ENCODE measurements around the gene ZNF487.
"Not testable (repeated sequence)": the region's sequence is repeated elsewhere in the genome, so short reads cannot be mapped to it uniquely, and the experiment has no call there.

The ZNF487 gene

DNA sequence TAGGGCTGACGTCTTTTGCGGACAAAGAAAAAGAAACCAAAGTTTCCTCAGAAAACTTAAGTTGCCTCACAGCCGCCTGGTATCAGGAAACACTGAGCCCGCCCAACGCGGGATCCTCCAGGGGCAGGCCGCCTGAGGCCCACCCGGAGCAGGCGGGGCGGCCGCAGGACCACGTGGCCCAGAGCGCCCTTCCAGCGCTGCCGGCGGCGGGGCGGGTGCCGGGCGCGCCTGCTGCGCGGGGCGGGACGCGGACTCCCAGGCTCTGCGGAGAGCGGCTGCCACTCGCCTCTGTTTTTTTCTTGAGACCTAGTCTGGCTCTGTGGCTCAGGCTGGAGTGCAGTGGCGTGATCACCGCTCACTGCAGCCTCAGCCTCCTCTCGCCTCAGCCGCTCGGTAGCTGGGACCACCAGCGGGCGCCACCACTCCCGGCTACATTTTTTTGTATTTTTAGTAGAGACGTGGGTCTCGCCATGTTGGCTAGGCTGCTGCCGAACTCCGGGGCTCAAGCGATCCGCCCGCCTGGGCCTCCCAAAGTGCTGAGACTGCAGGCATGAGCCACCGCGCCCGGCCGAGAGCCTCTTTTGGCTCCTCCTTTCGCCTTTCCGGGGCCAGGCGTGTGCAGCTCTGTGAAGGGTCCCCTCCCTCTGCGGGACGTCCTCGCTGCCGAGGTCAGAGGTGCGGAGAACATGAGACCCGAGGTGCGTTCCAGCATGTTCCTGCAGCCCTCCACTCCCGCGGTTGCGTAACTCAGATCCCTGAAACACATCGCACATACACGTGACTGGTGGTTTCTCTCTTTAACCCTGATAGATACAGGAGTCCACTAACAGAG lies 16.3 kb upstream of the ZNF487 start:
- no peak for TF ChIP-seq ZFP30 (CRISPR knock-in tag; IDR thresholded peaks at IDR 0.05)
- TF ChIP-seq CSRNP3 (CRISPR knock-in tag; IDR thresholded peaks at IDR 0.05) = no peak
- no peak for TF ChIP-seq OSR1 (CRISPR knock-in tag; IDR thresholded peaks at IDR 0.05)
- no peak for TF ChIP-seq BACH2 (CRISPR knock-in tag; IDR thresholded peaks at IDR 0.05; ENCODE audit: borderline replicate concordance)
- no peak for TF ChIP-seq ESRRG (CRISPR knock-in tag; IDR thresholded peaks at IDR 0.05)
- TF ChIP-seq, protein P1, sequence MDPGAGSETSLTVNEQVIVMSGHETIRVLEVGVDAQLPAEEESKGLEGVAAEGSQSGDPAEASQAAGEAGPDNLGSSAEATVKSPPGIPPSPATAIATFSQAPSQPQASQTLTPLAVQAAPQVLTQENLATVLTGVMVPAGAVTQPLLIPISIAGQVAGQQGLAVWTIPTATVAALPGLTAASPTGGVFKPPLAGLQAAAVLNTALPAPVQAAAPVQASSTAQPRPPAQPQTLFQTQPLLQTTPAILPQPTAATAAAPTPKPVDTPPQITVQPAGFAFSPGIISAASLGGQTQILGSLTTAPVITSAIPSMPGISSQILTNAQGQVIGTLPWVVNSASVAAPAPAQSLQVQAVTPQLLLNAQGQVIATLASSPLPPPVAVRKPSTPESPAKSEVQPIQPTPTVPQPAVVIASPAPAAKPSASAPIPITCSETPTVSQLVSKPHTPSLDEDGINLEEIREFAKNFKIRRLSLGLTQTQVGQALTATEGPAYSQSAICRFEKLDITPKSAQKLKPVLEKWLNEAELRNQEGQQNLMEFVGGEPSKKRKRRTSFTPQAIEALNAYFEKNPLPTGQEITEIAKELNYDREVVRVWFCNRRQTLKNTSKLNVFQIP (CRISPR knock-in tag; IDR thresholded peaks at IDR 0.05; ENCODE audit: borderline replicate concordance, low read depth) = no peak
- TF ChIP-seq SNAI2 (CRISPR knock-in tag; IDR thresholded peaks at IDR 0.05) = no peak
- TF ChIP-seq ZNF70 (CRISPR knock-in tag; IDR thresholded peaks at IDR 0.05) = no peak

GRCh38 chr10:43421201-43421507 lies 15.8 kb upstream of the ZNF487 start:
- no peak for TF ChIP-seq ZFP30 (CRISPR knock-in tag; IDR thresholded peaks at IDR 0.05)
- TF ChIP-seq, protein P2, sequence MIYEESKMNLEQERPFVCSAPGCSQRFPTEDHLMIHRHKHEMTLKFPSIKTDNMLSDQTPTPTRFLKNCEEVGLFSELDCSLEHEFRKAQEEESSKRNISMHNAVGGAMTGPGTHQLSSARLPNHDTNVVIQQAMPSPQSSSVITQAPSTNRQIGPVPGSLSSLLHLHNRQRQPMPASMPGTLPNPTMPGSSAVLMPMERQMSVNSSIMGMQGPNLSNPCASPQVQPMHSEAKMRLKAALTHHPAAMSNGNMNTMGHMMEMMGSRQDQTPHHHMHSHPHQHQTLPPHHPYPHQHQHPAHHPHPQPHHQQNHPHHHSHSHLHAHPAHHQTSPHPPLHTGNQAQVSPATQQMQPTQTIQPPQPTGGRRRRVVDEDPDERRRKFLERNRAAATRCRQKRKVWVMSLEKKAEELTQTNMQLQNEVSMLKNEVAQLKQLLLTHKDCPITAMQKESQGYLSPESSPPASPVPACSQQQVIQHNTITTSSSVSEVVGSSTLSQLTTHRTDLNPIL (CRISPR knock-in tag; IDR thresholded peaks at IDR 0.05; ENCODE audit: low read depth) = no peak
- no peak for TF ChIP-seq ZNF565 (CRISPR knock-in tag; conservative IDR thresholded peaks at IDR 0.05; ENCODE audit: low read depth)
- no peak for TF ChIP-seq CSRNP3 (CRISPR knock-in tag; IDR thresholded peaks at IDR 0.05)
- TF ChIP-seq ZFP3 (CRISPR knock-in tag; IDR thresholded peaks at IDR 0.05) = no peak
- TF ChIP-seq CSDC2 (CRISPR knock-in tag; IDR thresholded peaks at IDR 0.05) = no peak
- no peak for TF ChIP-seq BACH2 (CRISPR knock-in tag; IDR thresholded peaks at IDR 0.05; ENCODE audit: borderline replicate concordance)
- TF ChIP-seq TOX (CRISPR knock-in tag; IDR thresholded peaks at IDR 0.05; ENCODE audit: borderline replicate concordance) = no peak
- TF ChIP-seq ZNF70 (CRISPR knock-in tag; IDR thresholded peaks at IDR 0.05) = no peak
- TF ChIP-seq RARB (CRISPR knock-in tag; IDR thresholded peaks at IDR 0.05) = no peak
- no peak for TF ChIP-seq GLIS3 (CRISPR knock-in tag; IDR thresholded peaks at IDR 0.05)
- TF ChIP-seq OSR1 (CRISPR knock-in tag; IDR thresholded peaks at IDR 0.05) = no peak
- no peak for ATAC-seq

More for the DNA sequence above, 16.3 kb upstream of the ZNF487 start:
- peak; percentile 94 for ATAC-seq

DNA sequence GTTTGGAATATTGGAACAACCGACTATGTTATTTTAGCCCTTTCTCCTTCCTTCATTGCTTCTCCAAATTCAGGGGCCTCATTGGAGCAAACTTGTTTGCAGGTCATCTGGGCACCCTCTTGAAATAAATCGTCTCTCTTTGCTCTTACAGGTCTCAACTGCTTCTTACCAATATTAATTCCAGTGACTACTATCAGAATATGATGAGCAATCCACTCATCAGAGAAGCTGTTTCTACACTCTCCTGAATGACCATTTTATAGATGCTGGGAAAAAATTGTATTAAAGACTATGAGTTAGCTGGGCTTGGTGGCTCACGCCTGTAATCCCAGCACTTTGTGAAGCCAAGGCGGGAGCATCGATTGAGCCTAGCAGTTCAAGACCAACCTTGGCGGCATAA lies 15.4 kb upstream of the ZNF487 start:
- ATAC-seq = no peak
- TF ChIP-seq TCF4 (CRISPR knock-in tag; IDR thresholded peaks at IDR 0.05; ENCODE audit: borderline replicate concordance) (no peak), ZC3H10 (CRISPR knock-in tag; IDR thresholded peaks at IDR 0.05) (no peak), ZFP3 (CRISPR knock-in tag; IDR thresholded peaks at IDR 0.05) (no peak)

DNA sequence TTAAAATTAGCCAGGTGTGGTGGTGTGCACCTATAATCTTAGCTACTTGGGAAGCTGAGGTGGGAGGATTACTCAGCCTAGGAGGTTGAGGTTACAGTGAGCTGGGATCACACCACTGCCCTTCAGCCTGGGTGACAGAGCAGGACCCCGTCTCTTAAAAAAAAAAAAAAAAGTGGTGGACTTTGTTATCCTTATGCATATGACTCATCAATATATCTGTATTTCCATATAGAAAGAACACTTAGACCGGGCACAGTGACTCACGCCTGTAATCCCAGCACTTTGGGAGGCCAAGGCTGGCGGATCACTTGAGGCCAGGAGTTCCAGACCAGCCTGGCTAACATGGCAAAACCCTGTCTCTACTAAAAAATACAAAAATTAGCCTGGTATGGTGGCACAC lies 15.0 kb upstream of the ZNF487 start:
- ATAC-seq = not testable (repeated sequence)

DNA sequence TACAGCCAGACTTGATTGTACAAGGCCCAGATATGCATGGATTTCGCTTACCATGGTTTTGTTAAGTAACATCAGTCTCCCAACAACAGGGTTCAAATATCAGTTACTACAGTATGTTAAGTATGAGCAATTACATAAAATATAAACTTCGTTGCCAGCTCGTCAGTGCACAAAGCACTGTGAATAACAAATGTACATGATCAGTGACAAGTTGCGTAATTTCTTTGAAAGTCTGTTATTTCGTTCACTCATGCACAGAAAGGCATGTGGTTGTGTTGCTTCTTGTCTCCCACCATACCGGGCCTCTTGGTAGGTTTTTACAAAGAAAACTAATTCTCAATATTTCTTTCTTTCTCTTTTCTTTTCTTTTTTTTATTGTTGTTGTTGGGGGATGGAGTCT lies 12.5 kb upstream of the ZNF487 start:
- ATAC-seq = no peak
- TF ChIP-seq SNAI2 (CRISPR knock-in tag; IDR thresholded peaks at IDR 0.05) = no peak
- no peak for TF ChIP-seq CSDC2 (CRISPR knock-in tag; IDR thresholded peaks at IDR 0.05)
- TF ChIP-seq ZFP30 (CRISPR knock-in tag; IDR thresholded peaks at IDR 0.05) = no peak
- no peak for TF ChIP-seq ARNTL (CRISPR knock-in tag; IDR thresholded peaks at IDR 0.05; ENCODE audit: borderline replicate concordance, low read depth)
- TF ChIP-seq, protein P3, sequence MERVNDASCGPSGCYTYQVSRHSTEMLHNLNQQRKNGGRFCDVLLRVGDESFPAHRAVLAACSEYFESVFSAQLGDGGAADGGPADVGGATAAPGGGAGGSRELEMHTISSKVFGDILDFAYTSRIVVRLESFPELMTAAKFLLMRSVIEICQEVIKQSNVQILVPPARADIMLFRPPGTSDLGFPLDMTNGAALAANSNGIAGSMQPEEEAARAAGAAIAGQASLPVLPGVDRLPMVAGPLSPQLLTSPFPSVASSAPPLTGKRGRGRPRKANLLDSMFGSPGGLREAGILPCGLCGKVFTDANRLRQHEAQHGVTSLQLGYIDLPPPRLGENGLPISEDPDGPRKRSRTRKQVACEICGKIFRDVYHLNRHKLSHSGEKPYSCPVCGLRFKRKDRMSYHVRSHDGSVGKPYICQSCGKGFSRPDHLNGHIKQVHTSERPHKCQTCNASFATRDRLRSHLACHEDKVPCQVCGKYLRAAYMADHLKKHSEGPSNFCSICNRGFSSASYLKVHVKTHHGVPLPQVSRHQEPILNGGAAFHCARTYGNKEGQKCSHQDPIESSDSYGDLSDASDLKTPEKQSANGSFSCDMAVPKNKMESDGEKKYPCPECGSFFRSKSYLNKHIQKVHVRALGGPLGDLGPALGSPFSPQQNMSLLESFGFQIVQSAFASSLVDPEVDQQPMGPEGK (CRISPR knock-in tag; IDR thresholded peaks at IDR 0.05; ENCODE audit: borderline replicate concordance) = no peak
- TF ChIP-seq, protein P4, sequence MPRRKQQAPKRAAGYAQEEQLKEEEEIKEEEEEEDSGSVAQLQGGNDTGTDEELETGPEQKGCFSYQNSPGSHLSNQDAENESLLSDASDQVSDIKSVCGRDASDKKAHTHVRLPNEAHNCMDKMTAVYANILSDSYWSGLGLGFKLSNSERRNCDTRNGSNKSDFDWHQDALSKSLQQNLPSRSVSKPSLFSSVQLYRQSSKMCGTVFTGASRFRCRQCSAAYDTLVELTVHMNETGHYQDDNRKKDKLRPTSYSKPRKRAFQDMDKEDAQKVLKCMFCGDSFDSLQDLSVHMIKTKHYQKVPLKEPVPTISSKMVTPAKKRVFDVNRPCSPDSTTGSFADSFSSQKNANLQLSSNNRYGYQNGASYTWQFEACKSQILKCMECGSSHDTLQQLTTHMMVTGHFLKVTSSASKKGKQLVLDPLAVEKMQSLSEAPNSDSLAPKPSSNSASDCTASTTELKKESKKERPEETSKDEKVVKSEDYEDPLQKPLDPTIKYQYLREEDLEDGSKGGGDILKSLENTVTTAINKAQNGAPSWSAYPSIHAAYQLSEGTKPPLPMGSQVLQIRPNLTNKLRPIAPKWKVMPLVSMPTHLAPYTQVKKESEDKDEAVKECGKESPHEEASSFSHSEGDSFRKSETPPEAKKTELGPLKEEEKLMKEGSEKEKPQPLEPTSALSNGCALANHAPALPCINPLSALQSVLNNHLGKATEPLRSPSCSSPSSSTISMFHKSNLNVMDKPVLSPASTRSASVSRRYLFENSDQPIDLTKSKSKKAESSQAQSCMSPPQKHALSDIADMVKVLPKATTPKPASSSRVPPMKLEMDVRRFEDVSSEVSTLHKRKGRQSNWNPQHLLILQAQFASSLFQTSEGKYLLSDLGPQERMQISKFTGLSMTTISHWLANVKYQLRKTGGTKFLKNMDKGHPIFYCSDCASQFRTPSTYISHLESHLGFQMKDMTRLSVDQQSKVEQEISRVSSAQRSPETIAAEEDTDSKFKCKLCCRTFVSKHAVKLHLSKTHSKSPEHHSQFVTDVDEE (CRISPR knock-in tag; IDR thresholded peaks at IDR 0.05) = no peak
- TF ChIP-seq OSR1 (CRISPR knock-in tag; IDR thresholded peaks at IDR 0.05) = no peak
- no peak for TF ChIP-seq CSRNP3 (CRISPR knock-in tag; IDR thresholded peaks at IDR 0.05)

All from SK-N-SH treated with all-trans-retinoic acid at 6 μM for 48 hours (cell line).